MG63 (cell line): ENCODE results near the gene EEF1AKMT4. TPM values are rescaled to one million over a fixed set of nuclear protein-coding genes. Genes with fewer than 3 reads are reported as not detected.

Experiments
- DNase-seq: peaks from one replicate; pipeline ENCODE4 v3.0.0-alpha.2; 2020
- H3K27me3 ChIP-seq: fragments of 250-450 bp; sonication (Bioruptor Pico); 2 replicates; pipeline ENCODE4 v1.5.1; 2020; ENCODE audit warnings: mild to moderate bottlenecking, moderate library complexity
- H3K36me3 ChIP-seq: fragments of 250-450 bp; sonication (Bioruptor Pico); 2 replicates; pipeline ENCODE4 v1.5.1; 2020; ENCODE audit warnings: mild to moderate bottlenecking, moderate library complexity
- H3K4me3 ChIP-seq: fragments of 250-450 bp; sonication (Bioruptor Pico); 2 replicates; pipeline ENCODE4 v1.5.1; 2020; ENCODE audit warnings: mild to moderate bottlenecking, moderate library complexity
- H3K9me3 ChIP-seq: fragments of 250-450 bp; sonication (Bioruptor Pico); 2 replicates; pipeline ENCODE4 v1.5.1; 2020; ENCODE audit warnings: mild to moderate bottlenecking, moderate library complexity
- total RNA-seq: library from RNA; depleted of rRNA; stranded (reverse); fragments of >200 nt; shearing (Covaris generic); gene quantifications from 2 replicates; pipeline ENCODE4 v1.2.3, GENCODE V29; 2014; ENCODE audit warnings: low replicate concordance

EEF1AKMT4 gene
- total RNA-seq, 1 experiment from 2014 or later, result 16.0 TPM

- no peaks in the 10 kb centered on the region for H3K9me3 ChIP-seq
- peaks cover 47% of the 10 kb centered on the region for H3K27me3 ChIP-seq
- no peak for DNase-seq
- no peak overlapping the region for H3K4me3 ChIP-seq
- no peaks in the 10 kb centered on the region for H3K36me3 ChIP-seq
Observed at GRCh38 chr3:184231671-184232070, 17.8 kb upstream of the EEF1AKMT4 start.

- Histone ChIP-seq H3K36me3 (no peaks in the 10 kb centered on the region), H3K9me3 (no peaks in the 10 kb centered on the region), H3K27me3 (peaks cover 37% of the 10 kb centered on the region), H3K4me3 (no peak overlapping the region)
- DNase-seq, result no peak
Observed at GRCh38 chr3:184233127-184233843, 16.2 kb upstream of the EEF1AKMT4 start.

- peak; percentile 85 for DNase-seq
- Histone ChIP-seq H3K4me3 (no peak overlapping the region), H3K9me3 (no peaks in the 10 kb centered on the region), H3K27me3 (peaks cover 29% of the 10 kb centered on the region), H3K36me3 (no peaks in the 10 kb centered on the region)
Observed at GRCh38 chr3:184234224-184234623, 15.2 kb upstream of the EEF1AKMT4 start.

DNA sequence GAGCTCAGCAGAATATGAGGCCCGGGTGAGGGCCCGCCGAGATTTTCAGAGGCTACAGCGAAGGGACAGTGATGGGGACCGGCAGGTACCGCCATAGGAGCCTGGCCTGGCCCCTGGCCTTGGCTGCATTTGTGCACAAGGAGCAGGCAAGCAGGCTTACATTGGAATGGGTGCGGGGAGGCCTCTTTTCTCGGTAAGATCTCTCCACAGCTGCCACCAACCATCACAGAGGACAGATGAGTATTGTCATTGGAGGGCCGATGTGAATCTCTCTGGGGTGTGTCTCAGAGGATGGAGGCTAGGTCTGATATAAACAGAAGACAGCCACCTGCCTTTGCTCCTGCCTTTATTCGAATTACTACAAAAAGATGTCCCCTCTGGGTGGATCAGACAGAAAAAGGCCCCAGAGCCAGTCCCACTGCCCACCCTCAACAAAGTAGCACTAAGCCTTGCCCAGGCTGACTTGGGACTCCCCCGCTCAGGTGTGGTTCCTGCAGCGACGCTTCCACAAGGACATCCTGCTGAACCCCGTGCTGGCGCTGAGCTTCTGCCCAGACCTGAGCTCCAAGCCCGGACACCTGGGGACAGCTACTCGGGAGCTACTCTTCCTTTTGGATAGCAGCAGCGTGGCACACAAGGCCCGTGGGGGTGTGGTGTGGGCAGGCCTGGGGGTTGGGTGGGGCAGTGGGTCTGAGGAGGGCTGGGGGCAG is 14.6 kb upstream of the EEF1AKMT4 start:
- no peak overlapping the region for H3K4me3 ChIP-seq
- peaks cover 23% of the 10 kb centered on the region for H3K27me3 ChIP-seq
- no peaks in the 10 kb centered on the region for H3K9me3 ChIP-seq
- no peak for DNase-seq
- no peaks in the 10 kb centered on the region for H3K36me3 ChIP-seq

DNA sequence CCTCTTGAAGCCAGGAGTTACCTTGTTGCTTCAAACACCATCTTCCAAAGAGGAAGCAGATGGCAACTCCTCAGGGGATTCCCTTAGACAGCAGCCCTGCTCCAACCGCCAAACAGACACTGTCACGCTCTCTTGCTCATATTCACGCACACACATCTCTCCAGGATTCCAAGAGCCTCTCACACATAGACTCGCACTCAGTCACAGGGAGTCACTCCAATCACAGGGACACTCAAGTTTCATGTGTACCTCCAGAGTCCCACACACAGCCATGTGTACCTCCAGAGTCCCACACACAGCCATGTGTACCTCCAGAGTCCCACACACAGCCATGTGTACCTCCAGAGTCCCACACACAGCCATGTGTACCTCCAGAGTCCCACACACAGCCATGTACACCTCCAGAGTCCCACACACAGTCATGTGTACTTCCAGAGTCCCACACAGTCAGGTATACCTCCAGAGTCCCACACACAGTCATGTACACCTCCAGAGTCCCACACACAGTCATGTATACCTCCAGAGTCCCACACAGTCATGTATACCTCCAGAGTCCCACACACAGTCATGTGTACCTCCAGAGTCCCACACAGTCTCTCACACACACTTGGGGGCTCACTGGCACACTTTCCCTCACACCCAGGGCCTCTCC is 14.0 kb upstream of the EEF1AKMT4 start:
- Histone ChIP-seq H3K36me3 (no peaks in the 10 kb centered on the region), H3K9me3 (no peaks in the 10 kb centered on the region), H3K4me3 (no peak overlapping the region), H3K27me3 (peaks cover 17% of the 10 kb centered on the region)
- DNase-seq, result no peak

DNA sequence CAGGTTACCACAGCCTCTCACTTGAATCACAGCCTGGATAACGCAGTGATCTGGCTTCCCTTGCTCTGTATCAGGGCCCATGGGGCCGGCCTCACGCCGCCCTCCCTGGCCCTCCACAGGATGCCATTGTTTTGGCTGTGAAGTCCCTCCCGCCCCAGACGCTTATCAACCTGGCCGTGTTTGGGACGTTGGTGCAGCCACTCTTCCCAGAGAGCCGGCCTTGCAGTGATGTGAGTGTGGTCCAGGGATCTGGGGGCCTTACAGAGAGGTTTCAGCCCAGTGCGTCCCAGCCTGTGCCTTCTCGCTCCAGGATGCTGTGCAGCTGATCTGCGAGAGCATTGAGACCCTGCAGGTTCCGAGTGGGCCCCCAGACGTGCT is 13.4 kb upstream of the EEF1AKMT4 start:
- no peak for DNase-seq
- Histone ChIP-seq H3K9me3 (no peaks in the 10 kb centered on the region), H3K4me3 (no peak overlapping the region), H3K27me3 (peaks cover 14% of the 10 kb centered on the region), H3K36me3 (no peaks in the 10 kb centered on the region)

GRCh38 chr3:184236636-184237035 is 12.8 kb upstream of the EEF1AKMT4 start:
- Histone ChIP-seq H3K9me3 (no peaks in the 10 kb centered on the region), H3K27me3 (peaks cover 8% of the 10 kb centered on the region), H3K36me3 (no peaks in the 10 kb centered on the region), H3K4me3 (no peak overlapping the region)
- DNase-seq, result no peak

DNA sequence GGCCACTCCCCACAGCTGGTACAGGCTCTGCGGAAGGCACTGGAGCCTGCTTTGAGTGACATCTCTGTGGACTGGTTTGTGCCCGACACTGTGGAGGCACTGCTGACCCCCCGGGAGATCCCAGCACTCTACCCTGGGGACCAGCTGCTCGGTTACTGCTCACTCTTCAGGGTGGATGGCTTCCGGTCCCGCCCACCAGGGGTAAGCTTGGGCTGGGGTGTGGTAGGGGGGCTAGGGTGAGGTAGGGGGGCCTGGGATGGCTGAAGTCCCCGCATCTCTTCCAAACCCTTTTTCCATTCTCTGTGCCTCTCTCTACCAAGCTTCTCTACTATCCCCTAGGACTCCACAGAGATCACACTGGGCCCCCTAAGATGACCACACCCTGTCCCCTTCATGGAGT is 12.3 kb upstream of the EEF1AKMT4 start:
- Histone ChIP-seq H3K36me3 (peaks cover 2% of the 10 kb centered on the region; the same call in 1 of the 2 replicates), H3K4me3 (no peak overlapping the region), H3K27me3 (peaks cover 2% of the 10 kb centered on the region; the same call in 1 of the 2 replicates), H3K9me3 (no peaks in the 10 kb centered on the region)
- DNase-seq, result no peak

- peaks cover 8% of the 10 kb centered on the region for H3K36me3 ChIP-seq
- DNase-seq, result no peak
- no peaks in the 10 kb centered on the region for H3K9me3 ChIP-seq
- H3K27me3 ChIP-seq, result no peaks in the 10 kb centered on the region
- H3K4me3 ChIP-seq, result no peak overlapping the region
Observed at GRCh38 chr3:184237807-184238206, 11.7 kb upstream of the EEF1AKMT4 start.

DNA sequence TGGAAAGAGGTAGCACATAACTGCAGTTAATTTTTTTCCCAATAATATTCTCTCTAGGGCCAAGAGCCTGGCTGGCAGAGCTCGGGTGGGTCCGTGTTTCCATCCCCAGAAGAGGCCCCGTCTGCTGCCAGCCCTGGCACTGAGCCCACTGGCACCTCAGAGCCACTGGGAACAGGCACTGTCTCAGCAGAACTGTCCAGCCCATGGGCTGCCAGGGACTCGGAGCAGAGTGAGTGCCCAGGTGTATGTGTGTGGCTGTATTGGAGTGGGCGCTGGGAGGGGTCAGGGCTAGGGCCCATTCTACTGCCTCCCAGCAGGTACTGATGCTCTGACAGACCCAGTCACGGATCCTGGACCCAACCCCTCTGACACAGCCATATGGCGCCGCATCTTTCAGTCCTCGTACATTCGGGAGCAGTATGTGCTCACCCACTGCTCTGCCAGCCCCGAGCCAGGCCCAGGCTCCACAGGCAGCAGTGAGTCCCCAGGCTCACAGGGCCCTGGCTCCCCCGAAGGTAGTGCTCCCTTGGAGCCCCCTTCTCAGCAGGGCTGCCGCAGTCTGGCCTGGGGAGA is 11.1 kb upstream of the EEF1AKMT4 start:
- Histone ChIP-seq H3K36me3 (peaks cover 13% of the 10 kb centered on the region), H3K27me3 (no peaks in the 10 kb centered on the region), H3K9me3 (no peaks in the 10 kb centered on the region), H3K4me3 (no peak overlapping the region)
- no peak for DNase-seq

- H3K27me3 ChIP-seq, result no peaks in the 10 kb centered on the region
- H3K4me3 ChIP-seq, result no peak overlapping the region
- H3K36me3 ChIP-seq, result peaks cover 22% of the 10 kb centered on the region
- H3K9me3 ChIP-seq, result no peaks in the 10 kb centered on the region
- DNase-seq, result no peak
Observed at GRCh38 chr3:184239221-184239620, 10.3 kb upstream of the EEF1AKMT4 start.

- Histone ChIP-seq H3K4me3 (no peak overlapping the region), H3K27me3 (no peaks in the 10 kb centered on the region)
- DNase-seq, result no peak
Observed at GRCh38 chr3:184239708-184240107, 9.8 kb upstream of the EEF1AKMT4 start.

GRCh38 chr3:184240384-184241140 is 8.9 kb upstream of the EEF1AKMT4 start:
- Histone ChIP-seq H3K36me3 (peaks cover 35% of the 10 kb centered on the region), H3K9me3 (no peaks in the 10 kb centered on the region), H3K4me3 (no peak overlapping the region), H3K27me3 (no peaks in the 10 kb centered on the region)
- DNase-seq, result no peak

More at GRCh38 chr3:184239708-184240107, 9.8 kb upstream of the EEF1AKMT4 start:
- Histone ChIP-seq H3K36me3 (peaks cover 27% of the 10 kb centered on the region), H3K9me3 (no peaks in the 10 kb centered on the region)

- no peaks in the 10 kb centered on the region for H3K9me3 ChIP-seq
- no peaks in the 10 kb centered on the region for H3K27me3 ChIP-seq
- H3K4me3 ChIP-seq, result no peak overlapping the region
- H3K36me3 ChIP-seq, result peaks cover 40% of the 10 kb centered on the region
- no peak for DNase-seq
Observed at GRCh38 chr3:184241141-184241446, 8.4 kb upstream of the EEF1AKMT4 start.

- Histone ChIP-seq H3K4me3 (no peak overlapping the region), H3K9me3 (no peaks in the 10 kb centered on the region), H3K27me3 (no peaks in the 10 kb centered on the region), H3K36me3 (peaks cover 40% of the 10 kb centered on the region)
- no peak for DNase-seq
Observed at GRCh38 chr3:184241447-184242296, 7.8 kb upstream of the EEF1AKMT4 start.

DNA sequence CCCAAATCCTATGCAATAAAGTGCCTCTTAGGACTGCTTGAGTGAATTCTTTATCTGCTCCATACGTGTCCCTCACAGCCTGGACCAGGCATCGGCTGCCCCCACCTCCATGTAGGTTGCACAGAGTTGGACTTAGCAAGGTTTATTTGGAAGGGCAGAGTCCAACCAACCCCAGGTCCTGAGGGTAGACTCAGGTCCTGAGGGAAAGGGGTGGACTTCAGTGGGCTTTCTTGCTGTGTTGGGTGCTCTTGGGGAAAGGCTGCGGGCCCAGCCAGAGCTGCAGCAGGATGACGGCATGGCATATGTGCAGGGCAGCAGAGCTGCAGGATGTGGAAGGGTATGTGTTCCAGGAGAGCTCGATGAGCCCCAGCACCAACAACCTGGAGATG is 7.2 kb upstream of the EEF1AKMT4 start:
- Histone ChIP-seq H3K27me3 (no peaks in the 10 kb centered on the region), H3K36me3 (peaks cover 40% of the 10 kb centered on the region), H3K9me3 (no peaks in the 10 kb centered on the region), H3K4me3 (no peak overlapping the region)
- no peak for DNase-seq
